Chondrocyte (in vitro differentiated cells): ENCODE measurements around the gene SLF2. TPM values are rescaled to one million over a fixed set of nuclear protein-coding genes. Genes with fewer than 3 reads are reported as not detected.

Source experiments
- DNase-seq: peaks from one replicate; pipeline ENCODE4 v3.0.0; 2021; ENCODE audit warnings: mixed read lengths, low spot score
- H3K27ac Mint-ChIP-seq: one replicate; pipeline ENCODE4 v1.8.0; 2021; ENCODE audit warnings: mild to moderate bottlenecking, moderate library complexity, mixed read lengths; ENCODE audit not compliant: unreplicated experiment
- H3K27me3 Mint-ChIP-seq: 2 replicates; pipeline ENCODE4 v1.8.0; 2021; ENCODE audit warnings: low read depth, mixed read lengths
- H3K36me3 Mint-ChIP-seq: 2 replicates; pipeline ENCODE4 v1.8.0; 2021; ENCODE audit warnings: low read depth, mixed read lengths
- H3K4me1 Mint-ChIP-seq: 2 replicates; pipeline ENCODE4 v1.8.0; 2021; ENCODE audit warnings: low read depth, mild to moderate bottlenecking, mixed read lengths
- H3K4me3 Mint-ChIP-seq: one replicate; pipeline ENCODE4 v1.8.0; 2021; ENCODE audit warnings: mild to moderate bottlenecking, moderate library complexity, mixed read lengths; ENCODE audit not compliant: unreplicated experiment
- H3K9me3 Mint-ChIP-seq: 2 replicates; pipeline ENCODE4 v1.8.0; 2021; ENCODE audit warnings: low read depth, mixed read lengths
- total RNA-seq: library from RNA; stranded (reverse); gene quantifications from 3 replicates; pipeline ENCODE4 v1.2.1, GENCODE V29; 2021
- TF ChIP-seq, protein P1 (sequence below): fragments of 200-600 bp; sonication (generic); IDR thresholded peaks from 2 replicates; pipeline ENCODE4 v1.5.0; 2021; ENCODE audit warnings: antibody characterized with exemption, mild to moderate bottlenecking, moderate library complexity

SLF2 gene
- total RNA-seq, 1 donor from 2014 or later, result 20.6 TPM

DNA sequence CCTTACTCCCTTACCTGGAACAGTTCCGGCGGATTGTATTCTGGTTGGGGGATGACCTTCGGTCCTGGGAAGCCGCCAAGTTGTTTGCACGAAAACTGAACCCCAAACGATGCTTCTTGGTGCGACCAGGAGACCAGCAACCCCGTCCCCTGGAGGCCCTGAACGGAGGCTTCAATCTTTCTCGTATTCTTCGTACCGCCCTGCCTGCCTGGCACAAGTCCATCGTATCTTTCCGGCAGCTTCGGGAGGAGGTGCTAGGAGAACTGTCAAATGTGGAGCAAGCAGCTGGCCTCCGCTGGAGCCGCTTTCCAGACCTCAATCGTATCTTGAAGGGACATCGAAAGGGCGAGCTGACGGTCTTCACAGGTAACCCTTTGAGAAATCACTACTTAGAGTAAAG, 76.3 kb downstream of the SLF2 start:
- Mint-ChIP-seq H3K9me3 (no peaks in the 10 kb centered on the region), H3K4me1 (peaks cover 27% of the 10 kb centered on the region), H3K27ac (no peak overlapping the region), H3K36me3 (peaks cover 12% of the 10 kb centered on the region), H3K27me3 (no peaks in the 10 kb centered on the region), H3K4me3 (no peak overlapping the region)
- DNase-seq, result no peak
- TF ChIP-seq, protein P1, sequence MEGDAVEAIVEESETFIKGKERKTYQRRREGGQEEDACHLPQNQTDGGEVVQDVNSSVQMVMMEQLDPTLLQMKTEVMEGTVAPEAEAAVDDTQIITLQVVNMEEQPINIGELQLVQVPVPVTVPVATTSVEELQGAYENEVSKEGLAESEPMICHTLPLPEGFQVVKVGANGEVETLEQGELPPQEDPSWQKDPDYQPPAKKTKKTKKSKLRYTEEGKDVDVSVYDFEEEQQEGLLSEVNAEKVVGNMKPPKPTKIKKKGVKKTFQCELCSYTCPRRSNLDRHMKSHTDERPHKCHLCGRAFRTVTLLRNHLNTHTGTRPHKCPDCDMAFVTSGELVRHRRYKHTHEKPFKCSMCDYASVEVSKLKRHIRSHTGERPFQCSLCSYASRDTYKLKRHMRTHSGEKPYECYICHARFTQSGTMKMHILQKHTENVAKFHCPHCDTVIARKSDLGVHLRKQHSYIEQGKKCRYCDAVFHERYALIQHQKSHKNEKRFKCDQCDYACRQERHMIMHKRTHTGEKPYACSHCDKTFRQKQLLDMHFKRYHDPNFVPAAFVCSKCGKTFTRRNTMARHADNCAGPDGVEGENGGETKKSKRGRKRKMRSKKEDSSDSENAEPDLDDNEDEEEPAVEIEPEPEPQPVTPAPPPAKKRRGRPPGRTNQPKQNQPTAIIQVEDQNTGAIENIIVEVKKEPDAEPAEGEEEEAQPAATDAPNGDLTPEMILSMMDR, result no peak

DNA sequence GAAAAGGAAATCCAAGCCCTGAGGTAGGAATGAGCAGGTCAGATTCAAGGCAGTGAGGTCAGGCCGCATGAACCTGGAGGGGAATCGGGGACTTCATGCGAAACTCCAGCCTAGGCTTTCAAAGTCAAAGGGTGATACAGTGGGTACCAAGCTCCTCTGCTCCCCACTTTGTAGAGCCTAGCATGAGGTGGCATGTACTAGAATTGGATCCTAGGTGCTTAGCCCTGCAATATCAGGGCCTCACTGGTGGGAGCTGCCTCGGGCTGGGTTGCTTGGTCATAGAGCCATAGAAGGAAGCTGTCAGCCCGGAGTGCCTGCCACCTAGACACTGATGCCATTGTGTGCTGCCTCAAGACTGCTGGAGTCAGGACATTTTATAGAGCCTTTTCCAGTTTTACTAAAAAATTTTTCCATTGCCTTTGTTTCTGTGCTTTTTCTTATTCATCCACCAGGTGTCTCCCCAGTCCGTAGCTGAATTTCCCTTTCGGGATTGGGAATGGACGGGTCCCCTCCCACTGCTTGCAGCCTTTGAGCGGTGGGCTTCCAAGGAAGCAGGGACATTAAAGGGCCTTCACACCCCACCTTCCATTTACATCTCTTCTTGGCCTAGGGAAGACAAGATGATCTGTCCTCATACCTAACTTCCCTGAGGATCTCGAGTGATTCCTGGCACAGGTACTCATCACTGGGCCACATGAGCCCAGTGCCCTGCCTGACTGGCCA, 81.4 kb downstream of the SLF2 start:
- H3K27ac Mint-ChIP-seq, result peak overlapping the region; percentile 57
- no peak overlapping the region for H3K4me3 Mint-ChIP-seq
- no peak for DNase-seq
- peaks cover 15% of the 10 kb centered on the region for H3K4me1 Mint-ChIP-seq
- no peaks in the 10 kb centered on the region for H3K9me3 Mint-ChIP-seq
- TF ChIP-seq, protein P1, result peak; percentile 88
- peaks cover 12% of the 10 kb centered on the region for H3K36me3 Mint-ChIP-seq
- no peaks in the 10 kb centered on the region for H3K27me3 Mint-ChIP-seq

DNA sequence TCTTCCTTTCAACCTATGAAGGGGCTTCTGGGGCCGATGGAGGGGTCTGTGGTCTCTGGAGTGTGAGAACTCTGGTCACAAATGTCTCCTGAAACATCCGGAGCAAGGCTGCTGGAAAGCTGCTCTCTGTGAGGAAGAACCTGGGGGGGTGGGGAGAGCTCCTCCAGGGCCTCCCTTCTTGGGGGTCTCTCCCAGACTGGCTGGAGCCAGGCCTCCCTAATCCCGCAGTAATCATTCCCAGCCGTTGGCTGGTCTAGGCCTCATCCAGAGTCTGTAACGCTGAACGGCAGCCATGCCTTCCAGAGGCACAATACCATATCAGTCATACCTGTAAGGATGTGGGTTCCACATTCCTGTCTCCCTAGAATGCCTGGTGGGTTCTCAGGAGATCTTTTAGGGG, 82.4 kb downstream of the SLF2 start:
- Mint-ChIP-seq H3K27ac (no peak overlapping the region), H3K4me1 (peaks cover 15% of the 10 kb centered on the region), H3K4me3 (no peak overlapping the region), H3K27me3 (no peaks in the 10 kb centered on the region), H3K36me3 (peaks cover 12% of the 10 kb centered on the region), H3K9me3 (no peaks in the 10 kb centered on the region)
- no peak for DNase-seq
- TF ChIP-seq, protein P1, result no peak

DNA sequence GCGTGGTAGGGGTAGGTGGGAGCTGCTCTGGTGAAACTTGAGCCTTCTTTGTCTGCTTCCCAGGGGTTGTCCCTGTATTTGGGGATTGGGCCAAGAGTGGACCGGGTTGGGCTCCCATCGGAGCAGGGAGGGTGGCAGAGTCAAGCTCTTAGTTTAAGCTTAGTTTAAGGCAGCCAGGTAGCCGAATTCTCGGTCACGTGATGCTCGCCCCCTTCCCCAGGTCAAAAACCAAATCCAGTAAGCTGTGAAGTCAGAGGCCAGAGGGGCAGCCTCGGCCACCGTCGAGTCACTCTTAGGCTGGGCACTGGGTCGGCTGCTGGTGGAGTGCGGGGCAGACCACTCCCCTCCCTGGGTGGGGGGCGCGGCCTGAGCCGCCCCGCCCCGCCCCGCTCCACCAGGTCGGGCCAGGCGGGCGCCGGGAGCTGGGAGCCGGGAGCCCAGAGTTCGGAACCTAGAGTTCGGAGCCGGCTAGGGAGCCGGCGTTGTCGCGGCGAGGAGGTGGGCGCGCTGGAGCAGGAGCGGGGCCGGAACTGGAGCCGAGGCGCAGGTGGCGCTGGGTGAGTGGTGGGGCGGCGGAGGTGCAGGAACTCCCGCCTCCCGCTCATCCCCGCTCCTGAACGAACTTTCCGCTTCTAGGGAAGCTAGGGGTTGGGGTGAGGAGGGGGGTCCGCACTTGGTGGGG, 84.1 kb downstream of the SLF2 start:
- TF ChIP-seq, protein P1, result no peak
- Mint-ChIP-seq H3K9me3 (no peaks in the 10 kb centered on the region), H3K4me1 (peaks cover 28% of the 10 kb centered on the region), H3K4me3 (peak overlapping the region; percentile 71), H3K36me3 (peaks cover 1% of the 10 kb centered on the region), H3K27me3 (no peaks in the 10 kb centered on the region), H3K27ac (peak overlapping the region; percentile 91)
- DNase-seq, result peak; percentile 77

DNA sequence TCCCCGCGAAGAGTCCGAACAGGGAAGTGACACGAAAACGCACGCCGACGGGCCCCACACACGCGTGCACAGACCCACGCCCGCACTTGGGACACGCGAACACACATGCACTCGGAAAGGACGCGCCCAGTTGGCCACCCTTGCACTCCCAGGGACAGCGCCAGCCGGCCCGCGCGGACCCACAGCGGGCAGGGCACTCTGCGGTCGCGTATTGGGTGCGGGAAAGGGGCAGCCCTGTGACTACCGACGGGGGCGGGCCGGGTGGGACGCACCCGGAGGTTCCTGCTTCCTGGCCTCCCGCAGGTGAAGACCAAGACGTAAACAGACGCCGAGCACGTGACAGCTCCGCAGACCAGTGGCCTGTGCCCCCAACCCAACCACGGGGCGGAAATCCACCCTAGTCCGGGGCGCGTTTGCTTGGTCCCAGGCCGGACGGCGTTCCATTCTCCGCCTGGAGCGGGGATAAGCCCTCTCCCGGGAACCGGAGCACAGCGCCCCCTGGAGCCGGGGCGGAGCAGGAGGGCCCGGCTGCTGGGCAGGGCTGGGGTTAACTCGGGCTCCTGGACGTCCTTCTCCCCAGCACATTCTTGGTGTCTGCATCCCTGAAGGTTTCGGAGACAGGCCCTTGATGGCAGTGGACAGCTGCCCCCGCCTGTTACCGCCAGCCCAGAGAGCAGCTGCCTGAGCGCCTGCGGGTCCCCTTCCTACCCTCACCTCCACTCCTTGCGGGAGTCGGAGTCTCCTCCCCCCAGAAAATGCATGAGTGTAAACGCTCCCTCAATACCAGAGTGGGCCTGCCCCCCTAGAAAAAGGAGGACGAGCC, 84.8 kb downstream of the SLF2 start:
- TF ChIP-seq, protein P1, result peak; percentile 100
- H3K27ac Mint-ChIP-seq, result peak overlapping the region; percentile 94
- peak; percentile 95 for DNase-seq
- no peaks in the 10 kb centered on the region for H3K27me3 Mint-ChIP-seq
- H3K4me3 Mint-ChIP-seq, result peak overlapping the region; percentile 71
- peaks cover 33% of the 10 kb centered on the region for H3K4me1 Mint-ChIP-seq
- H3K9me3 Mint-ChIP-seq, result no peaks in the 10 kb centered on the region
- no peaks in the 10 kb centered on the region for H3K36me3 Mint-ChIP-seq
